ENCODE results near the gene MYO3B.
A peak's percentile ranks its signal among the peaks of the same experiment; 100 is the strongest.

Gene MYO3B

GRCh38 chr2:170369228-170369627 is 191.3 kb downstream of the MYO3B start:
- no peak overlapping the region for H4K8ac ChIP-seq (ENCODE audit: low read length)
- H2BK120ac ChIP-seq (ENCODE audit: low read depth, low read length), result no peak overlapping the region
- H3K4ac ChIP-seq (ENCODE audit: low read depth in 1 of 2, low read length in 2 of 2), result no peak overlapping the region
- no peak overlapping the region for H2AK5ac ChIP-seq (ENCODE audit: low read length, severe bottlenecking)
- no peaks in the 10 kb centered on the region for H3K36me3 ChIP-seq (ENCODE audit: control insufficient read depth in 1 of 2, insufficient read depth in 2 of 2, low read depth in 1 of 2, low read length in 2 of 2)
- no peak overlapping the region for H3K4me2 ChIP-seq (ENCODE audit: low read length, poor library complexity, severe bottlenecking)
- no peak overlapping the region for H3K14ac ChIP-seq (ENCODE audit: low read length in 2 of 2)
- H3K9ac ChIP-seq (ENCODE audit: low read length), result no peak overlapping the region
- no peak overlapping the region for H2BK5ac ChIP-seq (ENCODE audit: low read depth, low read length, poor library complexity, severe bottlenecking)
- DNase-seq, result no peak
- no peak overlapping the region for H3K27ac ChIP-seq (ENCODE audit: low read length, poor library complexity, severe bottlenecking)
- no peaks in the 10 kb centered on the region for H3K79me1 ChIP-seq (replicated peaks; ENCODE audit: low read length, poor library complexity, severe bottlenecking)
- H3K23ac ChIP-seq (ENCODE audit: low read length in 2 of 2), result no peak overlapping the region
- WGBS, result no CpG with 5 or more reads among the region's 2 CpGs
- H3K9me3 ChIP-seq (ENCODE audit: control insufficient read depth, low read length), result no peaks in the 10 kb centered on the region
- no peak overlapping the region for H2BK15ac ChIP-seq (ENCODE audit: low read depth, poor library complexity, severe bottlenecking)
- H2AFZ ChIP-seq (ENCODE audit: low read depth, low read length), result no peak overlapping the region
- H3K4me1 ChIP-seq (ENCODE audit: control insufficient read depth, insufficient read depth, low read depth, low read length), result no peaks in the 10 kb centered on the region
- no peak overlapping the region for H3K4me3 ChIP-seq (ENCODE audit: insufficient read depth in 1 of 2, low read depth in 1 of 2, low read length in 2 of 2)
- no peak overlapping the region for H4K91ac ChIP-seq (ENCODE audit: low read length)
- no peak overlapping the region for H3K18ac ChIP-seq (ENCODE audit: low read depth in 1 of 2, low read length in 2 of 2)
- H3K27me3 ChIP-seq (ENCODE audit: control insufficient read depth in 1 of 2, insufficient read depth in 1 of 2, low read length in 2 of 2), result peaks cover 53 to 65% of the 10 kb centered on the region in 2 experiments
- no peak overlapping the region for H2BK12ac ChIP-seq (ENCODE audit: low read length in 2 of 2)

DNA sequence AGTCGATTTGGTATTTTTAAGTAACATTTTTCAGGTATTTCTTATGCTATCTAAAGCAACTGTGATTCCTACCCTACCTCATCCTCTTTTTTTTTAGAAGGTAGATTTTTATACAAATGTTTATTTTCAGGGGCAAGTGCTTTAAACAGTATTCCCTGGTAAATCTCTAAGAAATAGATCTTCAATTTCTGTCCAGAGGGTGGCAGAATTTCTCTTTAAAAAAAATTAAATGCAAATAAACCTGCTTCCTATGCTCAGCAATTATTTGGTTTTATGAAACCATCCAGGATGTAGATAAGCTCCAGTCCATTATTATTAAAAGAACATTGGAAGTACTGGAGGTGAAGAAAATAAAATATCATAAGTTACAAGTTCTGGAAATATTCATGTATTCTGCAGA is 191.9 kb downstream of the MYO3B start:
- H3K4me1 ChIP-seq (ENCODE audit: control insufficient read depth, insufficient read depth, low read depth, low read length), result no peaks in the 10 kb centered on the region
- H4K8ac ChIP-seq (ENCODE audit: low read length), result no peak overlapping the region
- H2BK120ac ChIP-seq (ENCODE audit: low read depth, low read length), result no peak overlapping the region
- H3K18ac ChIP-seq (ENCODE audit: low read depth in 1 of 2, low read length in 2 of 2), result no peak overlapping the region
- H3K36me3 ChIP-seq (ENCODE audit: control insufficient read depth in 1 of 2, insufficient read depth in 2 of 2, low read depth in 1 of 2, low read length in 2 of 2), result no peaks in the 10 kb centered on the region
- no peak overlapping the region for H2AFZ ChIP-seq (ENCODE audit: low read depth, low read length)
- no peak overlapping the region for H3K27ac ChIP-seq (ENCODE audit: low read length, poor library complexity, severe bottlenecking)
- no peak overlapping the region for H2BK15ac ChIP-seq (ENCODE audit: low read depth, poor library complexity, severe bottlenecking)
- no peak overlapping the region for H3K9ac ChIP-seq (ENCODE audit: low read length)
- H3K9me3 ChIP-seq (ENCODE audit: control insufficient read depth, low read length), result no peaks in the 10 kb centered on the region
- H2BK5ac ChIP-seq (ENCODE audit: low read depth, low read length, poor library complexity, severe bottlenecking), result no peak overlapping the region
- no peaks in the 10 kb centered on the region for H3K79me1 ChIP-seq (replicated peaks; ENCODE audit: low read length, poor library complexity, severe bottlenecking)
- no peak overlapping the region for H3K4me2 ChIP-seq (ENCODE audit: low read length, poor library complexity, severe bottlenecking)
- DNase-seq, result peak; percentile 34
- H4K91ac ChIP-seq (ENCODE audit: low read length), result no peak overlapping the region
- no peak overlapping the region for H2BK12ac ChIP-seq (ENCODE audit: low read length in 2 of 2)
- H3K14ac ChIP-seq (ENCODE audit: low read length in 2 of 2), result no peak overlapping the region
- H3K27me3 ChIP-seq (ENCODE audit: control insufficient read depth in 1 of 2, insufficient read depth in 1 of 2, low read length in 2 of 2), result peaks cover 47 to 66% of the 10 kb centered on the region in 2 experiments
- H2AK5ac ChIP-seq (ENCODE audit: low read length, severe bottlenecking), result no peak overlapping the region
- WGBS, result no CpG with 5 or more reads among the region's 1 CpG
- H3K23ac ChIP-seq (ENCODE audit: low read length in 2 of 2), result no peak overlapping the region
- H3K4me3 ChIP-seq (ENCODE audit: insufficient read depth in 1 of 2, low read depth in 1 of 2, low read length in 2 of 2), result no peak overlapping the region
- no peak overlapping the region for H3K4ac ChIP-seq (ENCODE audit: low read depth in 1 of 2, low read length in 2 of 2)

GRCh38 chr2:170371231-170371998 is 193.5 kb downstream of the MYO3B start:
- Histone ChIP-seq H3K14ac (ENCODE audit: low read length in 2 of 2) (no peak overlapping the region), H3K23ac (ENCODE audit: low read length in 2 of 2) (no peak overlapping the region), H2BK12ac (ENCODE audit: low read length in 2 of 2) (no peak overlapping the region), H2BK5ac (ENCODE audit: low read depth, low read length, poor library complexity, severe bottlenecking) (no peak overlapping the region), H3K4me1 (ENCODE audit: control insufficient read depth, insufficient read depth, low read depth, low read length) (no peaks in the 10 kb centered on the region), H3K9me3 (ENCODE audit: control insufficient read depth, low read length) (no peaks in the 10 kb centered on the region), H4K8ac (ENCODE audit: low read length) (no peak overlapping the region), H3K4me2 (ENCODE audit: low read length, poor library complexity, severe bottlenecking) (no peak overlapping the region), H3K4ac (ENCODE audit: low read depth in 1 of 2, low read length in 2 of 2) (no peak overlapping the region), H2BK120ac (ENCODE audit: low read depth, low read length) (no peak overlapping the region), H3K4me3 (ENCODE audit: insufficient read depth in 1 of 2, low read depth in 1 of 2, low read length in 2 of 2) (no peak overlapping the region), H3K18ac (ENCODE audit: low read depth in 1 of 2, low read length in 2 of 2) (no peak overlapping the region), H3K9ac (ENCODE audit: low read length) (no peak overlapping the region), H3K36me3 (ENCODE audit: control insufficient read depth in 1 of 2, insufficient read depth in 2 of 2, low read depth in 1 of 2, low read length in 2 of 2) (no peaks in the 10 kb centered on the region), H3K27me3 (ENCODE audit: control insufficient read depth in 1 of 2, insufficient read depth in 1 of 2, low read length in 2 of 2) (peaks cover 40 to 58% of the 10 kb centered on the region in 2 experiments), H2AK5ac (ENCODE audit: low read length, severe bottlenecking) (no peak overlapping the region), H3K79me1 (replicated peaks; ENCODE audit: low read length, poor library complexity, severe bottlenecking) (no peaks in the 10 kb centered on the region), H2BK15ac (ENCODE audit: low read depth, poor library complexity, severe bottlenecking) (no peak overlapping the region), H2AFZ (ENCODE audit: low read depth, low read length) (no peak overlapping the region), H4K91ac (ENCODE audit: low read length) (no peak overlapping the region), H3K27ac (ENCODE audit: low read length, poor library complexity, severe bottlenecking) (no peak overlapping the region)
- no peak for DNase-seq
- 80% methylated on average over 6 of the region's 6 CpGs for WGBS

- no peaks in the 10 kb centered on the region for H3K79me1 ChIP-seq (replicated peaks; ENCODE audit: low read length, poor library complexity, severe bottlenecking)
- H2AK5ac ChIP-seq (ENCODE audit: low read length, severe bottlenecking), result no peak overlapping the region
- no peak overlapping the region for H3K9ac ChIP-seq (ENCODE audit: low read length)
- no peaks in the 10 kb centered on the region for H3K9me3 ChIP-seq (ENCODE audit: control insufficient read depth, low read length)
- H4K91ac ChIP-seq (ENCODE audit: low read length), result no peak overlapping the region
- no peak overlapping the region for H3K14ac ChIP-seq (ENCODE audit: low read length in 2 of 2)
- H2BK15ac ChIP-seq (ENCODE audit: low read depth, poor library complexity, severe bottlenecking), result no peak overlapping the region
- H2BK12ac ChIP-seq (ENCODE audit: low read length in 2 of 2), result no peak overlapping the region
- H3K4me2 ChIP-seq (ENCODE audit: low read length, poor library complexity, severe bottlenecking), result peak overlapping the region; percentile 16
- H3K27me3 ChIP-seq (ENCODE audit: control insufficient read depth in 1 of 2, insufficient read depth in 1 of 2, low read length in 2 of 2), result peaks cover 32 to 40% of the 10 kb centered on the region in 2 experiments
- H3K27ac ChIP-seq (ENCODE audit: low read length, poor library complexity, severe bottlenecking), result no peak overlapping the region
- no peak overlapping the region for H3K23ac ChIP-seq (ENCODE audit: low read length in 2 of 2)
- no peak overlapping the region for H2AFZ ChIP-seq (ENCODE audit: low read depth, low read length)
- no peak overlapping the region for H4K8ac ChIP-seq (ENCODE audit: low read length)
- H3K18ac ChIP-seq (ENCODE audit: low read depth in 1 of 2, low read length in 2 of 2), result no peak overlapping the region
- H3K4me1 ChIP-seq (ENCODE audit: control insufficient read depth, insufficient read depth, low read depth, low read length), result no peaks in the 10 kb centered on the region
- 84% methylated on average over 5 of the region's 5 CpGs for WGBS
- no peak overlapping the region for H3K4me3 ChIP-seq (ENCODE audit: insufficient read depth in 1 of 2, low read depth in 1 of 2, low read length in 2 of 2)
- no peaks in the 10 kb centered on the region for H3K36me3 ChIP-seq (ENCODE audit: control insufficient read depth in 1 of 2, insufficient read depth in 2 of 2, low read depth in 1 of 2, low read length in 2 of 2)
- no peak overlapping the region for H2BK5ac ChIP-seq (ENCODE audit: low read depth, low read length, poor library complexity, severe bottlenecking)
- DNase-seq, result no peak
- no peak overlapping the region for H2BK120ac ChIP-seq (ENCODE audit: low read depth, low read length)
- no peak overlapping the region for H3K4ac ChIP-seq (ENCODE audit: low read depth in 1 of 2, low read length in 2 of 2)
These were observed 197.2 kb downstream of the MYO3B start for GRCh38 chr2:170375192-170375591.
